HUDEP-2 (cell line): ENCODE results near the gene CLEC17A.

Source experiments
- DNase-seq, 76 experiments: peaks; one replicate each; lab custom pipeline; 2025; ENCODE audit not compliant: unreplicated experiment in 76 of 76; lab: John Stamatoyannopoulos, UW

Gene CLEC17A

DNA sequence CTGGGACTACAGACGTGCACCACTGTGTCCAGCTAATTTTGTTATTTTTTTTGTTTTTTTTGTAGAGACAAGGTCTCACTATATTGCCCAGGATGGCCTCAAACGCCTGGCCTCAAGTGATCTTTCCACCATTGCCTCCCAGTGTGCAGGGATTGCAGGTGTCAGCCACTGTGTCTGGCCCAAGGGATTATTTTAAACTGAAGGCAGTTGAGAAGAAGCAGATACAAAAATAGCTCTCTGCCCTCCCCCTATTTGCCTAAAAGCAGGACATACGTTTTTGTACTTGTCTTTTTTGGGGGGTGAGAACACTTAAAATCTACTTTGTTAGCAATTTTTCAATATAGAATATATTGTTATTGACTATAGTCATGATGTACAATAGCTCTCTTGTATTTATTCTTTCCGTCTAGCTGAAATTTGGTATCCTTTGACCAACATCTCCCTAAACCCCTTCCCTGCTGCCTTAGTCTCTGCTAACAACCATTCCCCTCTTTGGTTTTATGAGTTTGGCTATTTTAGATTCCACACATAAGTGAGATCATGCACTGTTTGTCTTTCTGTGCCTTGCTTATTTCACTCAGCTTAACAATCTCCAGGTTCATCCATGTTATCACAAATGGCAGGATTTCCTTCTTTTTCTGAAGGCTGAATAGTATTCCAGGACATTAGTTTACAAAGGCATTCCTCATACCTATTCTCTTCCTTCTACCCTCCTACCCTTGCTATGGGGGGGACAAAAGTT is 56.8 kb downstream of the CLEC17A start:
- DNase-seq, result no peak

- no peak for DNase-seq
Measured at GRCh38 chr19:14648506-14648905, 65.6 kb downstream of the CLEC17A start.

- DNase-seq, result no peak
Measured at GRCh38 chr19:14649020-14649419, 66.1 kb downstream of the CLEC17A start.

DNA sequence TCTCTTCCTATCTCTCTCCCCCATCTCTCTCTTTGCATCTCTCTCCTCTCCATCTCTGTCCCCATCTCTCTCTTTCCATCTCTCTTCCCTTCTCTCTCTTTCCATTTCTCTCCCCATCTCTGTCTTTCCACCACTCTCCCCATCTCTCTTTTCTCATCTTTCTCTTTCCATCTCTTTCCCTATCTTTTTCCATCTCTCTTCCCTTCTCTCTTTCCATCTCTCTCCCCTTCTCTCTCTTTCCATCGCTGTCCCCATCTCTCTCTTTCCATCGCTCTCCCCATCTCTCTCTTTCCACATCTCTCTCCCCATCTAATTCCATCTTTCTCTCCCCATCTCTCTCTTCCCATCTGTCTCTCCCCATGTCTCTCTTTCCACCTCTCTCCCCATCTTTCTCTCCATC is 67.3 kb downstream of the CLEC17A start:
- DNase-seq, result no peak

GRCh38 chr19:14654786-14655560 is 72.1 kb downstream of the CLEC17A start:
- no peak for DNase-seq

DNA sequence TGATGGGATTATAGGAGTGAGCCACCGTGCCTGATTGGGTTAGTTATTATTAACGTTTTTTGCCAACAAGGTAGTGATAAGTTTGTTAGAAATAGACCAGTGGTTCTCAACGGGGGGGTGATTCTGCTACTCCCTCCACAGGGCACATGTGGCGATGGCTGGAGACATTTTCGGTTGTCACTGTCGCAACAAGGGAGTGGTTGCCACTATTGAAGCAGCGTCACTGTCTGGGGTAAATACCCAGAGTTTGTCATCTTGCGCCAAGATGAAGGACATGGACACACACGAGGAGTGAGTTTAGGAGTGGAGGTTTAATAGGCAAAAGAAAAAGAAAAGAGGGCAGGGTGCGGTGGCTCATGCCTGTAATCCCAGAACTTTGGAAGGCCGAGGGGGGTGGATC is 72.8 kb downstream of the CLEC17A start:
- no peak for DNase-seq

DNA sequence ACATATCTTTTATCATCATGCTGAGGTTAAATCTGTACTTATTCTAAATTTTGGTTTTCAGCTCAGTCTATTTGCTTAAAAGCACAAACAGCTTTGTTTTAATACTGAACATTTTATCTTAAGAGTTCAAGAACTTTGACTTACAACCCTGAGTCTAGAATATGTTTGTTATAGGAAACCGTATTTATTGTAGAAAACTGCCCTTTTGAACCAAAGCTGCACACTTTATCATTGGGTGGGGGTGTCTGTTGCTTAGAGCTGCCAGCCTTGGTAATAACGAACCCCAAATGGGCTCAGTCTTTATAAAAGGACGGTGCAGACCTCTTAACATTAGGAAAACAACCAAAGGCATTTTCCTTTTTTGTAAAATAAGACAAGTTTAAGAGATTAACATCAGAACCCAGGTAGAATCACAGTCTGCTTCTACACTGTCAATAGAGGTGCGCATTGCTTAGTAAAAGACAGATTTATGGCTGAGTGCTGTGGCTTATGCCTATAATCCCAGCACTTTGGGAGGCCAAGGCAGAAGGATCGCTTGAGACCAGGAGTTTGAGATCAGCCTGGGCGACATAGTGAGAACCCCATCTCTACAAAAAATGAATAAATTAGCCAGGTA is 77.1 kb downstream of the CLEC17A start:
- no peak for DNase-seq

DNA sequence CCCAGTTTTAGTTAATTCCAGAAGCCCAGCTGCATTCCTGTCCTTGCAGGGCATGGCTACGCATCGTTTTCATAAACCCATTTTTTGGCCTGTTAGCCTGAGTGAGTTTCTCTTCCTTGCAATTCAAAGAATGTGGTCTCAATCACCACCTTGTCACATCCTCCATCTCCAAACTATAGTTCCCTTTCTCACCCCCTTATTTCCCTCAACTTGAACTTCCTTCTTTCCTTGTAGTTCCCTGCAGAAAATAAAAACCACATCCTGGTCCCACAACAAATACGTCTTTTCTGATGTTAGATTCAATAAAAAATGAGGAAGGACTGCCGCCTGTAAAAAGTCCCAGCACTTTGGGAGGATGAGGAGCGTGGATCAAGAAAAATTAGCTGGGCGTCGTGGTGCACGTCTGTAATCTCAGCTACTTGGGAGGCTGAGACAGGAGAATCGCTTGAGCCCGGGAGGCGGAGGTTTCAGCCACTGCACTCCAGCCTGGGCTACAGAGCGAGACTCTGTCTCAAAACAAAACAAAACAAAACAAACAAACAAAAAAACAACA is 78.6 kb downstream of the CLEC17A start:
- no peak for DNase-seq
